VCaP (cell line): Measurements from ENCODE around the gene FMN1.

Experiments used
- H3K27ac ChIP-seq: fragments of 450-650 bp; 2 replicates; pipeline ENCODE4 v1.5.1; 2017
- CTCF ChIP-seq: fragments of 450-650 bp; conservative IDR thresholded peaks from 2 replicates; pipeline ENCODE4 v1.5.1; 2017; ENCODE audit warnings: mild to moderate bottlenecking, moderate library complexity

The FMN1 gene

GRCh38 chr15:32838338-32838737 is 356.2 kb downstream of the FMN1 start:
- TF ChIP-seq CTCF, result no peak
- peak overlapping the region; percentile 68 for H3K27ac ChIP-seq

GRCh38 chr15:32837935-32838334 is 356.6 kb downstream of the FMN1 start:
- H3K27ac ChIP-seq, result peak overlapping the region; percentile 68
- no peak for TF ChIP-seq CTCF

- H3K27ac ChIP-seq, result no peak overlapping the region
- TF ChIP-seq CTCF, result no peak
Measured at GRCh38 chr15:32834156-32834555, 360.4 kb downstream of the FMN1 start.

GRCh38 chr15:32833379-32833821 is 361.1 kb downstream of the FMN1 start:
- no peak for TF ChIP-seq CTCF
- no peak overlapping the region for H3K27ac ChIP-seq

- H3K27ac ChIP-seq, result no peak overlapping the region
- TF ChIP-seq CTCF, result no peak
Measured at GRCh38 chr15:32831485-32831884, 363.0 kb downstream of the FMN1 start.

- H3K27ac ChIP-seq, result no peak overlapping the region
- TF ChIP-seq CTCF, result no peak
Measured at GRCh38 chr15:32830241-32830640, 364.3 kb downstream of the FMN1 start.

GRCh38 chr15:32829436-32829835 is 365.1 kb downstream of the FMN1 start:
- no peak for TF ChIP-seq CTCF
- no peak overlapping the region for H3K27ac ChIP-seq
